NCI-H226 (cell line): ENCODE results near the gene CHEK1.
A peak's percentile ranks its signal among the peaks of the same experiment; 100 is the strongest.
"Not testable (repeated sequence)": the region's sequence is repeated elsewhere in the genome, so short reads cannot be mapped to it uniquely, and the experiment has no call there.

Experiments used
- DNase-seq: peaks from one replicate; pipeline ENCODE4 v3.0.0-alpha.2; 2015

Gene CHEK1

DNA sequence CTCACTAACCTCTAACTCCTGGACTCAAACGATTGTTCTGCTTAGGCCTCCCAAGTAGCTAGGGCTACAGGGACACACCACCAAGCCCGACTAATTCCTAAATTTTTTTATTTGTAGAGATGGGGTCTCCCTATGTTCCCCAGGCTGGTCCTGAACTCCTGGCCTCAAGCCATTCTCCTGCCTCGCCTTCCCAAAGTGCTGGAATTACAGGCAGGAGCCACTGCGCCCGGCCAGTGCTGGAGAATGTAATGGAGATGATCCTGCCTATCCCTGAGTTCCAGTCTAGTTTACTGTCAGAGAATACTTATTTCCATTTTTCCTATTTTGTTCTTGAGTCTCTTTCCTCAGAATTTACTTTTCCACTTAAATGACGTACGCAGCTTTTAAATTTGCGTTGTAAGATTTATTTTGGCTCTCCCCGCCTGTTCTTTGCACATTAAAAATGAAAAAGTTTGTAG is at the start of gene CHEK1:
CHEK1 (plus strand) TSS at position 408 of the 458 bp plus-strand sequence. CDS start 1,606 bp downstream, outside the sequence.
- no peak for DNase-seq

DNA sequence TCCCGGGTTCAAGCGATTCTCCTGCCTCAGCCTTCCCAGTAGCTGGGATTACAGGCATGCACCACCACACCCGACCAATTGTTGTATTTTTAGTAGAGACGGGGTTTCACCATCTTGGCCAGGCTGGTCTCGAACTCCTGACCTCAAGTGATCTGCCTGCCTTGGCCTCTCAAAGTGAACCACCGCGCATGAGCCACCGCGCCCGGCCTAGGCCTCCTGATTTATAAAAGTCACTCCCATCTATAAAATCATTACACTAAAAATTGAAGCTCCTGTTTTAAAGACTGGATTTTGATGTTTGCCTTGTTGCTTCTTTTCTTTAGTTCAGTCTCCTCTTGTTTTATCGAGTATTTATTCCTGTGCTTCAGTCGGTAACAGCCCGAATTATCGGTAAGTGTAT is 47.8 kb upstream of the CHEK1 start:
- DNase-seq: not testable (repeated sequence)

DNA sequence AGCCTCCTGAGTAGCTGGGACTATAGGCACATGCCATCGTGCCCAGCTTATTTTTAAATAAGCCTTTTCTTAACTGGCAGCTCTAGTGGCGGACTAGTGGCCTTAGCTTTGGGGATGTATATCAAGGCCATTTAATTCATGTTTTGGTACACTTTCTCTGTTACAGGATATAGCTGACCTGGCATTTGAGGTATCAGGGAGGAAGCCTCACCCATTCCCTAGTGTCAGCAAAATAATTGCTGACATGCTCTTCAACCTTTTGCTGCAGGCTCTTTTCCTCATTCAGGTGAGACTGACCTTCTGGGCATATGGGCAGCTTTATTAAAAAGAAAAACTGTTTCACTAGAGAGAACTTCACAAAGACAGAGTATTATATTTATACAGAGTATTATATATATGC is 46.2 kb upstream of the CHEK1 start:
- DNase-seq: no peak

DNA sequence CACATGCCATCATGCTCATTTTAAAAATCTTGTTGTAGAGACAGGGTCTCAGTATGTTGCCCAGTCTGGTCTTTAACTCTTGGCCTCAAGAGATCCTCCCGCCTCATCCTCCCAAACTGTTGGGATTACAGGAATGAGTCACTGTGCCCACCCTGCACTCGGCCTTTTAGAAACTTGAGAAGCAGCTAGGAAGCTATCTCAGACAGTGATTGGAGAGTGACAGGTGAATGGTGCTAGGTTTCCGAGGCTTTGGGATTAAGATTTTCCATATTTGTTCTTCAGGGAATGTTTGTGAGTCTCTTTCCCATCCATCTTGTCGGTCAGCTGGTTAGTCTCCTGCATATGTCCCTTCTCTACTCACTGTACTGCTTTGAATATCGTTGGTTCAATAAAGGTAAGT is 45.2 kb upstream of the CHEK1 start:
- no peak for DNase-seq

DNA sequence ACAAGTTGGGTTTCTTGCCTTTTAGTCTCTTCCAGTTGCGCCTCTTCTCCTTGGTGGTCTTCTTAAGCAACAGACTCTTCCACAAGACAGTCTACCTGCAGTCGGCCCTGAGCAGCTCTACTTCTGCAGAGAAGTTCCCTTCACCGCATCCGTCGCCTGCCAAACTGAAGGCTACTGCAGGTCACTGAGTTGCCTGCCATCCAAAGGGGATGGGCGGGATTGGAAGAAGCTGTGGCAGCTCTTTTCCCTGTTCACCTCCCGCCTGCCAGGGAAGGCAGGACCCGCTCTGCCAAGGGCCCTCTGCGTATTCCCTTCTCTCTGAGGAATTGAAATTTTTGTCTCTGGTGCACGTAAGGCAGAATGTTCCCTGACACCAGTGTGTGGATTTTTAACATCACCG is 41.5 kb upstream of the CHEK1 start:
- no peak for DNase-seq

DNA sequence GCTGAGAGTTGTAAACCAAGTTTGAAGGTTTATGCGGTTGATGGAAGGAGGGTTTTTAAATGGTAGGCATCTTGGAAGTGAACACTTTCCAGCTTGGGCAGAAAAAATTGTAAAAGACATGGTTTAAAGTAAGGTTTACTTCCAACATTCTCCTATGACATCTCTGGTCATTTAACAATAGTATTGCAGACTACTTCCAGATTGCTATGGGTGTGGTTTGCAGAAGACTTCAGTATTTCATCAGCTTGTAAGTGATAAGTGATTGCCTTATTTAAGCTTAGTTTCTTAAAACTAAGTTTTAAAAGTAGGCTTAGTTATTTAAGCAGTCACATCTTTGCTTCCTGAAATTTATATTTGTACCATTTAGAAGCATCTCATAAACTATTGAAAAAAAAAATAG is 39.5 kb upstream of the CHEK1 start:
- no peak for DNase-seq

DNA sequence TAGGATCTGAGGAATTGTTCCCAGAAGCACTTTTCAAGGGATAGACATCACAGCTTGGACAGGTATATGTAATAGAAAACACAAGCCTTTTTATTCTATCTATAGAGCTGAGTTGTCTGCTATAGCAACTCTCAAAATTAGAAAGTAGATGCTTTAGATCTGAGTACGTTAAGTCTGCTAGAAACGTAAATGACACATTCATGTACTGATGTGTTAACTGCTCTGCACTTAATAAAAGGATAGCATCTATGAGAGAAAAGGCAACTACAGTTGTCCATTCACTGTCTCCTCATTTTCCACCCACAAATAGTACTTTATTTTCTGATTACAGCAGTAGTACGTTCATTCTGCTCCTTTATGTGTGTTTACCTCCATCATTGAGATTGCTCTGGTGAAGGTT is 38.3 kb upstream of the CHEK1 start:
- no peak for DNase-seq

DNA sequence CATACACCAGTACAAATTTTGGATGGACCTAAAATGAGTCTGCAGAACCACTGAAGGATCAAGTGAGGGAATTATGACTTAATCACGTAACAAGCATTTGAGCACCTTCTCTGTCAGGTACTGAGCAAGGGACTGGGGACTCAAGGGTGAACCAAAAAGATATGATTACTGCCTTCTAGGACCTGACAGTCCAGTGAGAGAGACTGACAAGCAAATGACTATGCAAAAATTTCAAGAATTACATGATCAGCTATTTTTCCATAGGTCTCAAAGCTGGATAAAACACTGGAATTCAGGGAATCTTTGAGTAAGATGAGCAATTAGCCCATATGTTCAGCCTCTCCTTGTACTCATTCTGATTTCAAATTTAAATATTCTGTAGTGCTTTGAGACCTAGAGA is 37.5 kb upstream of the CHEK1 start:
- no peak for DNase-seq

DNA sequence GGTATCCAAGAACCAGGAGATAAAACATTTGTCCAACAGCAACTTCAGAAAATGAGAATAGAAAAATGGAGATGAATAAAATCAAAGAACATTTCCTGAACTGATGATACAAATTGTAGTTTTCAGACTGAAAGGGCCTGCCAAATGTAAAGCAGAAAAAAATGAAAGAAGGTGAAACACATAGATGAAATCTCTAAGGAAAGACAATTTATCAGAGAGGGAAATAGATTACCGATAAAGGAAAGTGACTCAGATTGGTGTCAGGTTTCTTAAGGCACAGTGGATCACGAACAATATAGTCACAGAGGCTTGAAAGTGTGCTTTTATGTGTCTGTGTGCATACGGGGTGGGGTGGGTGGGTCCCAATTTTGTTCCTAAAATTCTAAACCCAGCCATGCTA is 36.5 kb upstream of the CHEK1 start:
- no peak for DNase-seq

DNA sequence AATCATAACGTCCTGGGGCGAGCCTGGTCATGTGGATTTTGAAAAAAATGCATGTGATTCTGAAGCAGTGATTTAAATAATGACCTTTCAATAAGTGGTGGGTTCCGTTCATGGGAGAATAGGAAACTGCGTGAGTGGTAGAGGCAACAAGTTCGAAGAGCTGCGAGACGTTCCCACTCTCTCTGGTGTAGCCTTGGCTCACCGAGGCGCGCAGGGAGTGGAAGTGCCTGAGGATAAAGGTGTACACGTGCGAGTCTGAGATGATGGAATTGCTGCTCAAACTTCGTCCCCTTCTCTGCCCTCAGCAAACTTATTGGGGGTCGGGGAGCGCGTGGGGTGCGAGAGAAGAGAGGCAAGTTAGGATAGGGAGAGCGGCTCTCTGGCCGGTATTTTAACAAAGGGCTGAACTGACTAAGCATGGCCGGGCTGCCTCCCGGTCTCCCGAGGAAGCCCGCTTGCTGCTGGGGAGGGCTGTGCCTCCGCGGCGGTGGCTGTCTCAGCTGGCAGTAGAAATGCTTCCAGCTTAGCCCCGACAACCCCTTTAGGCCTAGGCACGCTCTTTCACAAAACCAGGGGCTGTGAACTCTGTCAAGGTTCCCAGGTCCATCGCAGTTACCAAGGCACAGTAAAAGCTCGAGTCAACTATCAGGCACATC is 33.2 kb upstream of the CHEK1 start:
- DNase-seq: peak; percentile 7

DNA sequence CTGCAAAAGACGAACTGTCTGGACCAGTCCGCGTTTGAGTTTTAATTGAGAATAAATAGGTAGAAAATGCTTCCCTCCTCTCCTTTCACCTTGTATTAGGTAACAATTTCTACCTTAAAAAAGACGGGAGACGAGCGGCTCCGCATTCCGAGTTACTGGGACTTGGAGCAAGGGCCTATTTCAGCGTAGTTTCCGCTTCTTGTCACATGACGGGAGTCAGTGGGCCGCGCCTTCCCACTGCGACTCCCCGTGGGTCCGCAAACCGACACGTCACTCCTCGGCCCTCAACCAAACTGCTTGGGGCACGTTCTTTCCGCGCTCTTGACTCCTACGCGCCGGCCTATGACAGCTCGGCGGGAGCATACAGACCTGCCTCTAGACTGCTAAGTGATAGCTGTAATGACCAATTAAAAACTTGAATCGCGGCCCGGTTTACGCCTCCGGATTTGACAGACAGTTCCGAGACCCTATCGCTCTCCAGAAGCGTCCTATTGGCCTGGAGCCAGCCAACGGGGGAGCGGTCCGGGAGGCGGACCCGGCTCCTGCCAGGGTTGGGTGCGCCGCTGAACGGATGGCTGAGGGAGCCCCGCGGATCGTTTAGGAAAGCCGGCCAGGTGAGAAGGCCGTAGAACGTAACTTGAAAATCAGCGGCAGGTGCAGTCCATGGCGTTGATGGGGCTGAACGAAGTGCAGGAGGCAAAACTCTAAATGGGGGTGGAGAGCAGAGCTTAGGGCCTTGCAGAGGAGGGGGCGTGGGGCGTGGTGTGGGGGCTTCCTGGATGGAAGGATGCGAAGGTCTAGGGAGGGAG is 32.5 kb upstream of the CHEK1 start, which contains the start of gene STT3A:
STT3A (plus strand) TSS at position 548 of the 809 bp plus-strand sequence. CDS start 3,064 bp downstream, outside the sequence.
- peak; percentile 100 for DNase-seq

DNA sequence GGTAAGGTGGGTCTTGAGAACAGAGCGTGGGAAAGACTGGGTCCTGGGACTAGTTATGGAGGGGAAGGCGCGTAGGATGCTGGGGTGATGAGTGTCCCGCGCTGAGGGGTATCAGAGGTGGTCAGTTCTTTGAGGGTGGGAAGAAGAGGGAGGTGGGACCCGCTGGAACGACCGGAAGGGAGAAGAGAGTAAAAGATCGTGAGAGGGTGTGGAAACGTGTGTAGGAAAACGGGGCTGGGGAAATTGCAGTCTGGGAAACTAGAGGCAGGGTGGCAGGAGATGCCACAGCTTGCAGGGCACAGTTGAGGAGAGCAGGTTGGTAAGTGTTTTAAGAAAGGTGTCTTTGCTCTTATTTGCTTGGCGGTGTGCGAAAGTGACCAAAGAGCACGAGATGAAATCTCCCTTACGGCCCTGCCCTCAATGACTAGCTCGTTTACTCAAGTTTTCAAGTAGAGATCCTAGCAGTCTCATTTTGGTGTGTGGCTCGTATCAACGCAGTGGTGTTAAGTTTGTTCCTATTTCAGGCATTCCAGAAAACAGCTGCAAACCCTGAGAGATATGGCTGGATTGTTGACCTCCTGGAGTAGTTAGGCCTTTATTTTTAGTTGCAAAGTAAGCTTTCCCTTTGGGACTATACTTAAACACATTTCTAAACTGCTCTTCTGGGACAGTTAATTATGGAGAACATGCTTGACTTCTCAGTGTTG is 31.7 kb upstream of the CHEK1 start:
- peak; percentile 45 for DNase-seq

DNA sequence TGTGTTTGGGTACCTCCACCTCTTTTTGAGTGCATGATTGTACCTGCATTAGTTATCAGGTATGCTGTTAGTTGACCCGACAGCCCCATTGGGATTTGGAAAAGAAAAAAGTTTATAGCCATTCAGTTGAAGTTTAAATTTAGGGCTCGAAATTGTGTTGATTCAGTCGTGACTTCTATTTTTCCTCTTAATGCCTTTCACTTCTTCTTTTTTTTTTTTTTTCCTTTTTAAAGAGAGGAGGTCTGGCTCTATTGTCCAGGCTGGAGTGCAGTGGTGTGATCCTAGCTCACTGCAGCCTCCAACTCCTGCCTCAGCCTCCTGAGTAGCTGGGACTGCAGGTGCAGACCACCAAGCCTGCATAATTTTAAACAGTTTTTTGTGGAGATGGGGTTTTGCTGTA is 30.0 kb upstream of the CHEK1 start:
- no peak for DNase-seq

DNA sequence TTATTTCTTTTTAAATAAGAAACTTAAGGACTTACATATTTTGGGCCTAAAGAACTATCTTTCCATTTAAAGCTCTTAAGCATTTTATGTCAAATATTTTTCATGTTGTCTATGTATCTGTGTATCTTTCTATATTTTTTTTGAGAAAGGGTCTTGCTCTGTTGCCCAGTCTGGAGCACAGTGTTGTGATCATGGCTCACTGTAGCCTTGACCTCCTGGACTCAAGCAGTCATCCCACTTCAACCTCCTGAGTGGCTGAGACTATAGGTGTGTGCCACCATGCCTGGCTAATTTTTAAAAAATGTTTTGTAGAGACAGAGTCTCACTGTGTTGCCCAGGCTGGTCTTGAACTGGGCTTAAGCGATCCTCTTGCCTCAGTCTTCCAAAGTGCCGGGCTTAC is 24.3 kb upstream of the CHEK1 start:
- no peak for DNase-seq

DNA sequence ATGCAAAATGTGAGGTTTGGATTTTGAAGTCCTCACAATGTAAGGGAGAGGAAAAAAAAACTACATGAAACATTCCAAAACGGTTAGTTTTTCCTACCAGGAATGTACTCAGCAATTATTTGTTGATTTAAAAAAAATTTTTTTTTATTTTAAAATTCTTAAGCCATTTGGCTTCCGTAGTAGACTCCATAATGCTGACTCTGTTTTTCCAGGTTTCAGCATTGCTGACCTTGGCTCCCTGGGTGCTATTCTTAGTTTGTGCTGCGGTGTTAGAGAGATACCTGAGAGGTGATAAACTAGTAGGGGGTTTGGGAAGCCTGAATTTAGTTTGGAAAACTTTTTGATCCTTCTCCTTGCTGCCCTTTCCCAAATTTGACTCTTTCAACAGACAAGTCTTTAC is 21.8 kb upstream of the CHEK1 start:
- no peak for DNase-seq

DNA sequence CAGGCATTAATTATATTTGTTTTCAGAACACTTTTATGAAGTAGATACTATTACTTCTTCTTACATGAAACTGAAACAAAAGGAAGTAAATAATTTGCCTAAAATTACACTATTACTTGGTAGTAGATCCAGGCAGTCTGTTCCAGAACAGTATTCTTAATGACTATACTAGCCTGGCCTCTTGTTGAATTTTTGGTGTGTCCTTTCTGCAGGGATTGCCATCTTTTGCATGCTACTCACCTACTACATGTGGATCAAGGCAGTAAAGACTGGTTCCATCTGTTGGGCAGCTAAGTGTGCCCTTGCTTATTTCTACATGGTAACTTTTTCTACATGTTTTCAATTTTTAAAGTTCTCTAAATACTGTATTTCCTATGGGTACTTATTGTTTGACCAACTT is 19.5 kb upstream of the CHEK1 start:
- DNase-seq: no peak

DNA sequence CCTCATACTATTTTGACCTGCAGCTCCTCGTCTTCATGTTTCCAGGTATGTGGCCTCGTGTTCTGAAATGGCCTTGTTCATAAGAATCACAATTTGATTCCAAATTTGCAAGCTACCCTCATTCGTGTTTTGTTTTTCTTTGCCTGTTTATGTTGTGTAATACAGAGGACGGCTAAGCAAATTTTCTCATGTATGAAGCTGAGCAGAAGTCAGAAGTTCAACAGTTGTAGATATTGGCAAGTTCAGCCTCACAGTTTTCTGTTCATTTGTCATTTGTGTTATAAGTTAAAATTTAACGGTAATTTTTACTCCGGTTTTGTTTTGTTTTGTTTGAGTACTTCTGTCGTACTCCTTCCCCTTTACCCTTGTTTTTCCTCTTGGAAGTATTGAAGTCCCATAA is 15.4 kb upstream of the CHEK1 start:
- DNase-seq: no peak

DNA sequence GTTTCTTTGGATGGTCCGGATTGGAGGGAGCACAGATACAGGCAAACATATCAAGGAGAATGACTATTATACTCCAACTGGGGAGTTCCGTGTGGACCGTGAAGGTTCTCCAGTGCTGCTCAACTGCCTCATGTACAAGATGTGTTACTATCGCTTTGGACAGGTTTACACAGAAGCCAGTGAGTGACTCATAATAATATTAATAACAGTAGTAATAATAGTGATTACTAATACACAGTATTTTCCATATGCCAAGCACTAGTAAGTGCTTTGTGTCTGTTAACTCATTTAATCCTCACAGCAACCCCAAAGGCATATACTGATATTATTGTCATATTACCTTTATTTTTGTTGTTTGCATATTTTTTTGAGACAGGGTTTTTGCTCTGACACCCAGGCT is 6.6 kb upstream of the CHEK1 start:
- DNase-seq: no peak

DNA sequence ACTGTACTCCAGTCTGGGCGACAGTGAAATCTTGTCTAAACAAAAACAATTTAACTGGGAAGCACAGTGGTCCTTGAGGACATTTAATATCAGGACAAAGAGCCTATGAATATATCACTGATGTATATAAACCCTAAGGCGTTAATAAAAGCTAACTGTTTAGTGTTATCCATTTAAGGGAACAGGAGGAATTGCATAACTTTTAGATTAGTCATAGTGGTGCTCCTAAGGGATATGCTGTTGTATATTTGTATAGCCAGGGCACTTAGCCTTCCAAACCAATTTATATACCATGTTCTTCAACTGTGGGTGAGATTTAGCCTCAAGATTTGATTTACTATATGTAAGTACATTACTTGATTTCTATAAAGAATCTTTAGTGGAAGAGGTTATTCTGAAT is 3.0 kb upstream of the CHEK1 start:
- peak; percentile 53 for DNase-seq

DNA sequence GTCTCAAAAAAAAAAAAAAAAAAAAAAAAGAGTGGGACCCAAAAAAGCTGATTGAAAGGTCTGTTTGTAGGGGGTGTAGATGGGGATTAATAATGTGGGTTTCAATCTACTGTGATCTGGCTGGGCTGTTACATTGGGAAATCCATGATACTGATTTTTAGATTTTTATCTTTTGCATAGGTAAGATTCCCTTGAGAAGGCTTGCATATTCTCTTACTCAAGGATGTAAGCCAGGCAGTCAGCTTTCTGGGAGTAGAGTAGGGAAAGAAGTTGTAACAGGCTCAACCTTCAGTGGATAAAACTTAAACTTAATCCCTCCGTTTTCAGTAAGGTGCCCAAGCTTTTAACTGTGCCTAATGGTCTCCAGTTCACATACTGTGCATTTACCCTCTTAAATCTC is 1.9 kb upstream of the CHEK1 start:
- DNase-seq: no peak

DNA sequence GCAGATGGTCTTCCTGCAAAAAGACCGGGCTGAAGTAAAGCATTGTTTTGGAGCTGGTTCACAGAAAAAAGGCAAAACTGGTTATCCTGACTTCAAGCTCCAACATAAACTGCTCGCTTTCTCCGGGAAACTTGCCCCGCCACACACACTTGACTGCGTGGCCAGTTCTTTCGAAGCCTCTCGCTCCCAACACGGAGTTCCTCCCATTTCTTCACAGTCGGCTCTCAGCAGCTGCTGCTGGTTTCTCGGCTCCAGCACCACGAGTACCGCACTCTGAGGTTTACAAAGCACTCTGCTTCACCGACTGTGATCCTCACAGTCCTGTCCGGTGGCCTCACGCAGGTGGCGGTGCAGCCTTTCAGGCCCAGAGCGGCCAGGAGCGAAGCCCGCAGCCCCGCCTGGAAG is 264 bp downstream of the CHEK1 start:
- no peak for DNase-seq

DNA sequence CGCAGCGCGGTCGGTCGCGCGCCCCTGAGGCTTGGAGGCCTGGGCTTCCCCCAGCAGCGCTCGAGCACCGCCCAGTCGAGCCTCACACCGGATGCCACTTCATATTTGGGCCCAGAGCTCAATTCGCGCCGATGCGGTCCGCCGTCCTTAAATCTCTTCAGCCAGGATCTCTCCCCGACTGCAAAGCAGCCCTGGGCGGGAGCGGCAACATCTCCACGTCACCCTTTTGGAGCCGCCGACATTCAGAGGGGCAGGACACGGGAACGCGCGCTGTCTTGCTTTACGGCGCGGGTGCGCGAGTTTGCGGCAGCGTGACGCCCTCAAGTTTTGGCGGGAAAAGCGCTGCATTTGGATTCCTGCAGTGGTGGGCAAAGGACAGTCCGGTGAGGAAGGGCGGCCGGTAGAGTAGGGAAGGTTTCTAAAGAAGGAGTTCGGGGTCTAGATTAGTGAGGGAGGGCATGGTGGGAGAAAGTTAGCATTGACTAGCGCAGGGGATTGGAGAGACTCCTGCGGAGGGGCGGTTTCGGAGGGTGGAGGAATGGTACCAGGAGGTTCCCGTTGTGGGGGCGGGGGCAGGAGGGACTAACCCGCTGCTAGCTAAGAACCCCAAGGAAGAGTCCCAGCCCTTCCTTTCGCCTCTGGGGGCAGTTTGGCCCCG is 796 bp downstream of the CHEK1 start:
- DNase-seq: peak; percentile 88

DNA sequence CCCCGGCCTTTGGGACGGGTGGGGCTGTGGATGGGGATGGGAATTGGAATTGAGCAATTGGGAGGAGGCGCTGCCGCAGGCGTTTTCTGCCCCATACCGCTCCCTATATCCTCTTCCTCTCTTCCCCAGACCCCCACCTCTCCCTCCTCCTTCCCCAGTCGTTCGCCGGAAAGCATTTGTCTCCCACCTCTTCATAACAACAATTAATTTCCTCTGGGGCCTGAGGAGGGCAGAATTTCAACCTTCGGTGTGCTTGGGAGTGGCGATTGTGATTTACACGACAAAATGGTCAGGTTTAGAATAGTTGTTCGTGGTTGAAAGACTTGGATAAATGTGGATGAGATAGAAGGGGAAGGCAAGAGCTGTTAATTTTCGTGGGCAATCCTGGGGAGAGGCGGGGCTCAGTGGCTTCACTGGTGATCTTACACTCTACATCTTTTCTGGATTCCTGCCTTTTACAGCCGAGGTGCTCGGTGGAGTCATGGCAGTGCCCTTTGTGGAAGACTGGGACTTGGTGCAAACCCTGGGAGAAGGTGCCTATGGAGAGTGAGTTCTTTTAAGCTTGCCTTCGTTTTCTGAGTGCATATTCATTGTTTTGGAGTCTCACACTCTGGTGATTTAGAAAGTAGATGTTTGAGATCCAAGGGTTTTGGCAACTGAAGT is 1.5 kb downstream of the CHEK1 start:
- peak; percentile 96 for DNase-seq
